ENCODE results near the gene SGSM2.

DNA sequence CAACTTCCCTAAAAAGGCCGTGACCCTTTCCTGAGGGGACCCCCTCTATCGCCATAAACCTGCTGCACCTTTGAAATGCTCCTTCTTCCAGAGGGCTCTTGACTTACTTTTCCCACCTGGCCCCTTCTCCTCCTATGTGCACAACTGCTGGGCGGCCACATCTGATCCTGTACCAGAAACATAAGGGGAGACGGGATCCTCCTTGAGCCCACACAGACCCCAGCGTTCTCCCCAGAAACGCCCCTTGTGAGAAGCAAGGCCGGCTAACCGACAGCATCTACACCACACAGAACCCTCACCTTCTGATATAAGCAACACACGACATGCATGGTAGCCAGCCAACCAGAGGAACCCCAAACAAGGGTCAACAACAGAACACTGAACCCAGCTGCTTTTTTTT, 77.8 kb downstream of the SGSM2 start:
- TF ChIP-seq, protein P1, sequence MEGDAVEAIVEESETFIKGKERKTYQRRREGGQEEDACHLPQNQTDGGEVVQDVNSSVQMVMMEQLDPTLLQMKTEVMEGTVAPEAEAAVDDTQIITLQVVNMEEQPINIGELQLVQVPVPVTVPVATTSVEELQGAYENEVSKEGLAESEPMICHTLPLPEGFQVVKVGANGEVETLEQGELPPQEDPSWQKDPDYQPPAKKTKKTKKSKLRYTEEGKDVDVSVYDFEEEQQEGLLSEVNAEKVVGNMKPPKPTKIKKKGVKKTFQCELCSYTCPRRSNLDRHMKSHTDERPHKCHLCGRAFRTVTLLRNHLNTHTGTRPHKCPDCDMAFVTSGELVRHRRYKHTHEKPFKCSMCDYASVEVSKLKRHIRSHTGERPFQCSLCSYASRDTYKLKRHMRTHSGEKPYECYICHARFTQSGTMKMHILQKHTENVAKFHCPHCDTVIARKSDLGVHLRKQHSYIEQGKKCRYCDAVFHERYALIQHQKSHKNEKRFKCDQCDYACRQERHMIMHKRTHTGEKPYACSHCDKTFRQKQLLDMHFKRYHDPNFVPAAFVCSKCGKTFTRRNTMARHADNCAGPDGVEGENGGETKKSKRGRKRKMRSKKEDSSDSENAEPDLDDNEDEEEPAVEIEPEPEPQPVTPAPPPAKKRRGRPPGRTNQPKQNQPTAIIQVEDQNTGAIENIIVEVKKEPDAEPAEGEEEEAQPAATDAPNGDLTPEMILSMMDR (conservative IDR thresholded peaks at IDR 0.05; ENCODE audit: low read depth, low read length) = no peak
- TF ChIP-seq EZH2 (IDR thresholded peaks at IDR 0.05; ENCODE audit: low read length, unreplicated experiment) (no peak), EZH2phosphoT487 (IDR thresholded peaks at IDR 0.05; ENCODE audit: borderline replicate concordance, low read length) (no peak)
